Body of pancreas (tissue), 4 donors: ENCODE measurements around the gene CNST. TPM values are rescaled to one million over a fixed set of nuclear protein-coding genes. Genes with fewer than 3 reads are reported as not detected.

Experiments used
- ATAC-seq: fragments of 150-250 bp; one replicate; pipeline ENCODE4 v1.9.1; 2016
- DNase-seq, 4 donors: peaks; one replicate each; pipeline ENCODE4 v3.0.0-alpha.2; 2019
- H3K27ac ChIP-seq, 4 donors: fragments of 200-600 bp; sonication (generic); 1 replicate in 3 of 4; 2 replicates in 1 of 4; pipeline versions ENCODE4 v1.5.1 to v1.6.1; 2016 to 2019; ENCODE audit warnings: mild to moderate bottlenecking in 1 of 4, mixed read lengths in 1 of 4, moderate library complexity in 1 of 4
- H3K27me3 ChIP-seq, 2 donors: fragments of 200-600 bp; sonication (generic); one replicate each; pipeline ENCODE4 v1.6.0; 2016; ENCODE audit warnings: mild to moderate bottlenecking in 1 of 2
- H3K36me3 ChIP-seq, 2 donors: fragments of 200-600 bp; sonication (generic); replicated peaks in 1 of 2; 2 replicates each; pipeline ENCODE4 v1.5.1; 2016; ENCODE audit warnings: low read depth in 2 of 2; ENCODE audit not compliant: insufficient read depth in 1 of 2
- H3K4me1 ChIP-seq: fragments of 200-600 bp; sonication (generic); one replicate; pipeline ENCODE4 v1.6.0; 2016
- H3K4me3 ChIP-seq, 2 donors: fragments of 200-600 bp; sonication (generic); 1 replicate in 1 of 2; 2 replicates in 1 of 2; pipeline ENCODE4 v1.5.1; 2016 to 2019
- H3K9me3 ChIP-seq, 3 donors: fragments of 200-600 bp; sonication (generic); 1 replicate in 2 of 3; 2 replicates in 1 of 3; pipeline ENCODE4 v1.5.1; 2016
- CTCF ChIP-seq, 7 experiments: fragments of 450-650 bp in 4 of 7; fragments of 200-600 bp in 3 of 7; sonication (generic) in 3 of 7; IDR thresholded peaks; one replicate each; pipeline ENCODE4 v1.5.1; 2016 to 2019; ENCODE audit warnings: antibody characterized with exemption in 7 of 7
- POLR2A ChIP-seq, 3 donors: fragments of 450-650 bp; IDR thresholded peaks; one replicate each; pipeline ENCODE4 v1.6.1; 2016; ENCODE audit warnings: antibody characterized with exemption in 3 of 3, mild to moderate bottlenecking in 2 of 3
- WGBS, 2 donors: methylation state at CpG; one replicate each; pipeline ENCODE4 v1.1.5; 2017; 5-methylcytosine and 5-hydroxymethylcytosine counted together
- intact Hi-C: fragments of 100-400 bp; cut with DNase I; formaldehyde crosslinking; loops from one replicate; pipeline ENCODE4 v1.15.1; 2023
- total RNA-seq, 2 donors: library from RNA; depleted of rRNA; stranded (reverse); fragments of >200 nt; gene quantifications; one replicate each; pipeline ENCODE4 v1.1.0, GENCODE V29; 2016

Gene CNST
- total RNA-seq, 2 donors from 2014 or later = 10.9 to 12.2 TPM

- Histone ChIP-seq H3K4me3 (no peak overlapping the region), H3K4me1 (peaks cover 19% of the 10 kb centered on the region), H3K36me3 (no peaks in the 10 kb centered on the region), H3K27me3 (no peaks in the 10 kb centered on the region), H3K27ac (peak overlapping the region; percentile 39 to 89 (median 74)), H3K9me3 (no peaks in the 10 kb centered on the region)
- 23 to 24% methylated on average over 18 of the region's 18 CpGs for WGBS, 2 donors
- intact Hi-C loops = no loop called here
- TF ChIP-seq CTCF (IDR thresholded peaks at IDR 0.05) (peak in 5 of 7 experiments; percentile 21 to 49 (median 45)), POLR2A (IDR thresholded peaks at IDR 0.05) (peak in 2 of 3 donors; percentile 14 to 24)
- peak; percentile 84 to 93 (median 87) for DNase-seq
- peak; percentile 99 for ATAC-seq
Measured at GRCh38 chr1:246608616-246609376, 42.5 kb downstream of the CNST start.

- Histone ChIP-seq H3K4me3 (no peak overlapping the region), H3K36me3 (no peaks in the 10 kb centered on the region), H3K9me3 (no peaks in the 10 kb centered on the region), H3K4me1 (peaks cover 19% of the 10 kb centered on the region), H3K27ac (peak overlapping the region; percentile 39 to 89 (median 74)), H3K27me3 (no peaks in the 10 kb centered on the region)
- intact Hi-C loops = no loop called here
- ATAC-seq (no peak), DNase-seq (no peak)
- 80 to 92% methylated on average over 4 of the region's 4 CpGs for WGBS, 2 donors
- TF ChIP-seq CTCF (IDR thresholded peaks at IDR 0.05) = no peak
- TF ChIP-seq POLR2A (IDR thresholded peaks at IDR 0.05) = no peak
Measured at GRCh38 chr1:246609632-246610031, 43.4 kb downstream of the CNST start.

GRCh38 chr1:246613096-246613758, 47.0 kb downstream of the CNST start:
- Histone ChIP-seq H3K27me3 (no peaks in the 10 kb centered on the region), H3K27ac (no peak overlapping the region), H3K36me3 (no peaks in the 10 kb centered on the region), H3K9me3 (no peaks in the 10 kb centered on the region), H3K4me1 (peaks cover 34% of the 10 kb centered on the region), H3K4me3 (no peak overlapping the region)
- no peak for DNase-seq
- TF ChIP-seq CTCF (IDR thresholded peaks at IDR 0.05) = no peak
- no peak for TF ChIP-seq POLR2A (IDR thresholded peaks at IDR 0.05)
- intact Hi-C loops = no loop called here
- WGBS, 2 donors = 89 to 90% methylated on average over 6 of the region's 6 CpGs
- no peak for ATAC-seq

GRCh38 chr1:246617156-246617555, 50.9 kb downstream of the CNST start:
- Histone ChIP-seq H3K36me3 (no peaks in the 10 kb centered on the region), H3K4me1 (peaks cover 24% of the 10 kb centered on the region), H3K27me3 (no peaks in the 10 kb centered on the region), H3K4me3 (no peak overlapping the region), H3K27ac (peak overlapping the region; percentile 6 to 59 (median 44)), H3K9me3 (no peaks in the 10 kb centered on the region)
- DNase-seq (no peak), ATAC-seq (peak; percentile 12)
- intact Hi-C loops = no loop called here
- TF ChIP-seq POLR2A (IDR thresholded peaks at IDR 0.05) = no peak
- no peak for TF ChIP-seq CTCF (IDR thresholded peaks at IDR 0.05)
